GM10248 (cell line): ENCODE data around the gene PIGW.

Experiments used
- CTCF ChIA-PET: fragments of 300-600 bp; sonication (Branson Sonifier 250); formaldehyde crosslinking; extraction: SDS; loops from one replicate; lab custom pipeline; 2021; ENCODE audit warnings: antibody characterized with exemption; lab: Yijun Ruan, JAX
- POLR2A ChIA-PET: fragments of 350-650 bp; sonication (Branson Sonifier 250); formaldehyde crosslinking; extraction: SDS; loops from one replicate; lab custom pipeline; 2020; ENCODE audit warnings: antibody characterized with exemption; lab: Yijun Ruan, JAX
- DNase-seq: peaks from one replicate; pipeline ENCODE4 v3.0.0; 2012; ENCODE audit errors: extremely low spot score
- TF ChIP-seq, protein P1 (sequence below): IDR thresholded peaks from 2 replicates; pipeline ENCODE4 v1.5.1; 2012; ENCODE audit warnings: mild to moderate bottlenecking, low read depth; ENCODE audit errors: extremely low read depth, missing control alignments, control extremely low read depth

PIGW gene

DNA sequence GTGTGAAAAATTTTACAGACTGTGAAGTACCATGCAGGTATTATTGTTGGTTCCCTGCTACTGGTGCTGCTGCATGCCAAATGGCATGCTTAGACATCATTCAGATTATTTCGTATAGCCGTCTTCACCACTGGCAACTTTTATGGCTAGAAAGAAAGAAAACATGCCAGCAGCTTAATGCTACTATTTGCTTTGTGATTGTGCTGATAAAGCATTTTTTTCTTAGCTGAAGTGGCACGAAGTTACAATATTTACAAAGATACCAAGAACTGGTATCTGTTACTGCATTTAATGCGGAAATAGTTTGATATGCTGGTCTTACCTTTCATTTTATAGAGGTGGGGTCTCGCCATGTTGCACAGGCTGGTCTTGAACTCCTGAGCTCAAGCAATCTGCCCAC is 40.1 kb upstream of the PIGW start:
- CTCF ChIA-PET: interaction anchor here (1.2 to 1.3 kb wide), 2 partner anchors 10 to 11 kb away, joined by 3 to 4 read pairs; no protein-coding TSS in a partner anchor
- DNase-seq: no peak
- POLR2A ChIA-PET: interaction anchor here (1.1 kb wide), 1 partner anchor 12 kb away, joined by 3 read pairs; no protein-coding TSS in a partner anchor
- TF ChIP-seq, protein P1, sequence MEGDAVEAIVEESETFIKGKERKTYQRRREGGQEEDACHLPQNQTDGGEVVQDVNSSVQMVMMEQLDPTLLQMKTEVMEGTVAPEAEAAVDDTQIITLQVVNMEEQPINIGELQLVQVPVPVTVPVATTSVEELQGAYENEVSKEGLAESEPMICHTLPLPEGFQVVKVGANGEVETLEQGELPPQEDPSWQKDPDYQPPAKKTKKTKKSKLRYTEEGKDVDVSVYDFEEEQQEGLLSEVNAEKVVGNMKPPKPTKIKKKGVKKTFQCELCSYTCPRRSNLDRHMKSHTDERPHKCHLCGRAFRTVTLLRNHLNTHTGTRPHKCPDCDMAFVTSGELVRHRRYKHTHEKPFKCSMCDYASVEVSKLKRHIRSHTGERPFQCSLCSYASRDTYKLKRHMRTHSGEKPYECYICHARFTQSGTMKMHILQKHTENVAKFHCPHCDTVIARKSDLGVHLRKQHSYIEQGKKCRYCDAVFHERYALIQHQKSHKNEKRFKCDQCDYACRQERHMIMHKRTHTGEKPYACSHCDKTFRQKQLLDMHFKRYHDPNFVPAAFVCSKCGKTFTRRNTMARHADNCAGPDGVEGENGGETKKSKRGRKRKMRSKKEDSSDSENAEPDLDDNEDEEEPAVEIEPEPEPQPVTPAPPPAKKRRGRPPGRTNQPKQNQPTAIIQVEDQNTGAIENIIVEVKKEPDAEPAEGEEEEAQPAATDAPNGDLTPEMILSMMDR: no peak

DNA sequence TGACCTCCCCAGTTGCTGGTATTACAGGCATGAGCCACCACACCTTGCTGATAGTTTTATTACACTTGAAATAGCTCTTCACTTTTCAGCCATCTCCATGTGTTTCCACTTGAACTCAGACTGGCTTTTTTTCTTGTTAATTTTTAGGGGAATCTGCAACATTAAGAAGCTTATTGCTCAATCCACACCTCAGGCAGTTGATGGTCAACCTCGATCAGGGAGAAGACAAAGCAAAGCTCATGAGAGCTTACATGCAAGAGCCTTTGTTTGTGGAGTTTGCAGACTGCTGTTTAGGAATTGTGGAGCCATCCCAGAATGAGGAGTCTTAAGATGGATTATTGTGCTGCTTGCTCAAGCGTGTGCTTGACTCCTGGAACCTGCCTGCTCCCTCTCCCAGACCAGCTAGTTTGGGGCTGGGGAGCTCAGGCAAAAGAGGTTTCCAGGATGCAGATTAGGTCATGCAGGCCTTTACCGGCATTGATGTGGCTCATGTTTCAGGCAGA is 39.7 kb upstream of the PIGW start:
- no peak for DNase-seq
- TF ChIP-seq, protein P1: no peak
- ChIA-PET POLR2A (interaction anchor here (1.1 kb wide), 1 partner anchor 12 kb away, joined by 3 read pairs; no protein-coding TSS in a partner anchor), CTCF (interaction anchor here (1.2 to 1.3 kb wide), 2 partner anchors 10 to 12 kb away, joined by 3 to 4 read pairs; no protein-coding TSS in a partner anchor)

DNA sequence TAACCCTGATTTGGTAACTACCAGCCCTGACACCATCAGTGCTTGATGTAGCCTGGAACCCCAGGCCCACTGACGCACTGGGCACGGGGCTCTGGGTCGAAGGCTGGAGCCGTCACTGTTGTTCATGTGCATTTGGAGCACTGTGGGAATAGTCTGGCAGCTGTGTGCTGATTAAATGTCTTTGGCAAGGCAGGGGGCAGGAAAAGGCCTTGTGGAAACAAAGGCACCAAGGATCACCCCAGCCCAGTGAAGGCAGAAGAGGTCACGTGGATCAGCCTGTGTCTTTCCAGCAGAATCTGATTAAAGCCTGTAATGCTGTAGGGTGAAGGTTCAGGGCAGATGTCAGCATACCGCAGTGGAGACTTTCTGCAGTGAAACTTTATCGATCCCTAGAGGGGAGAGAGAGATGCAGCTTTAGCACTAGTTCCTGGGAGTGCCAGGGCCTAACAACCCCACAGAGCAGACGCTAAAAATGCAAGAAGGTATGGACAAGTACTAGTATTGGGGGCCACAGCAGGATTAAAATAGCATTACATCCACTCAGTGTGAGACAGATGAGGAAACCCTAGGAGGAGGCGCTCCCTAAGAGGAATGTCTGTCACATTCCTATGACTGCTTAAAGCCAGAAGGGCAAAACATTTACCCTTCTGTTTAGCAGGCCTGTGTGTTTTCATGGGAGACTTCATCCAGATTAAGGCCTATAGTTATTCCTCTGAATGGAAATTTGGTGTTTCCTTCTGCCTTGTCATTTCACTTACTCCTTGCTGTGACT is 38.6 kb upstream of the PIGW start:
- TF ChIP-seq, protein P1: no peak
- ChIA-PET POLR2A (no interaction called here), CTCF (interaction anchor here (1.3 kb wide), 1 partner anchor 13 kb away, joined by 4 read pairs; no protein-coding TSS in a partner anchor)
- DNase-seq: no peak

DNA sequence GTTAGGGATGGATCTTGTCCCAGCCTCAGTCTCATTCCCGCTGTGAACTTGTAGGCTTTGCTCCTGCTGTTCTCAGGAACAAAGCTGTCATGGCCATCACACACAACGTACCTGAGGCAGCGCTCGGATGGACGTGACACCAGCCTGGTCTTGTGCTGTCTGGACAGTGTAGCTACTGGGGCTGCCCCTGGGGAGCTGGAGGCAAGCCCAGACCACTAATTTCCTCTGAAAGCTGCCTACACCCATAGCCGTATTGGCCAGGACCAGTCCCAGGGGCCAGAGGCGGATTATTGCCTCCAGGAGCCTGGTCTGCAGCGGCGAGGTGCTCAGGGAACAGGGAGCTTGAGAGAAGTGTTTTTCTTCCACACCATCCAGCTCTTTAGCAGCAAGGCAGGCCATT is 36.6 kb upstream of the PIGW start:
- CTCF ChIA-PET: interaction anchor here (0.8 to 1.5 kb wide), 4 partner anchors 9 to 349 kb away, joined by 3 to 6 read pairs (median 4); no protein-coding TSS in a partner anchor
- TF ChIP-seq, protein P1: no peak
- no peak for DNase-seq
- POLR2A ChIA-PET: no interaction called here

DNA sequence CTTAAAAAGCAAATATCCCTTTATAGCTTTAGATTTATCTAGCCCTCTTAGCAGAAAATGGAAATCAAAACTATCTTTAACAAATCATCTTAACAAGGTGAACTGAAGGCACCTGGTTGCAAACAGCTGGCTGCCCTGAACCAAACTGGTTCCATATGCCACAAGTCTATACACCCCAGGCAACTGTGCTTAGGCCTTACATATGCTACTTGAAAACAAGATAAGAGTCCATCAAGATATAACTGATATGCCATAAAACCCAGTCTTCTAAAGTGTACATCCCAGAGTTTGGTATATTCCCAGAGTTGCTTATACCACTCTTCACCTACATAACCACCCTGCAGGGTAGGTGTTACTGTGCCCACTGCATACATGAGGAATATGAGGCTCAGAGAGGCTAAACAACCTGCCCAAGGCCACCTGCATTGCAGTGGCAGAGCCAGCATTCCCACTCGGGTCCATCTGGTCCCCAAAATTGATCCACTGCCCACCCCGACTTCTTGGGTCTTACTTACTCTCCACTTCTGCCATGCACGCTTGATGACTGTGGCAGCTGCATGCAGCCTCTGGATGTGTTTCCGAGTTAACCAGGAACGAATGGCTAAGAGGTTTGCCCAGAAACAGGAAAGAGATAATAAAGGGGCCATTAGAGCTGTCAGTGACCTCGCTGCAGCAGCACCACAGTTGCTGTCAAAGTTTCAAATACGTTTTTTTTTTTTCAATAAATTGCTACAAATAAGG is 36.1 kb upstream of the PIGW start:
- TF ChIP-seq, protein P1: no peak
- POLR2A ChIA-PET: no interaction called here
- CTCF ChIA-PET: interaction anchor here (0.8 to 1.5 kb wide), 4 partner anchors 9 to 350 kb away, joined by 3 to 6 read pairs (median 4); no protein-coding TSS in a partner anchor
- no peak for DNase-seq

DNA sequence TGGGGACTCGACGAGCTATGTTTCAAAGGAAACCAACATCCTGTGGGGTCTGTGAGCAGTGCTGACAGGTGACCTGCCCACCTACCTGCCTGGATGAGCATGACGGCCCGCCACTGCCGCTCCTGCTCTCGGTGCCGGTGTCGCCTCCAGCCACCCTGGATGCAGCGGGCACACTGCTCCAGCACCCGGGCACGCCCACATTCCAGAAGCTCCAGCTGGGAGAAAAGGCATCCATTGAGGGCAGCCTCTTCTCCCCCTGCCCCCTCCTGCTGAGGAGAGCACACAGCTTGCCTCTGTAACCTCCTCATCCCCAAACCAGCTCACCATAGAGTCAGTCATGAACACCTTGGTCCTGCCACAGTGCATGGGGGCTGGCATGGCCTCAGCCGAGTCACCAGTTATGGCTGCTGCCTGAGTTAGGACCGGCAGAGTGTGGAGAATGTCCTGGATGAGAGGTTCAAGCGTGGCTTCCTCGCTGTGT is 34.0 kb upstream of the PIGW start:
- CTCF ChIA-PET: interaction anchor here (1.8 kb wide), 1 partner anchor 18 kb away, joined by 6 read pairs; no protein-coding TSS in a partner anchor
- no peak for DNase-seq
- POLR2A ChIA-PET: interaction anchor here (0.6 kb wide), 1 partner anchor 14 kb away, joined by 3 read pairs; the partner anchor contains the start of gene ZNHIT3
- TF ChIP-seq, protein P1: no peak
